ENCODE measurements around the gene HP1BP3.
"Not testable (repeated sequence)": the region's sequence is repeated elsewhere in the genome, so short reads cannot be mapped to it uniquely, and the experiment has no call there.

HP1BP3 gene

GRCh38 chr1:20726932-20727745 is 60.0 kb downstream of the HP1BP3 start:
- DNase-seq (ENCODE audit: low spot score) = no peak

- DNase-seq (ENCODE audit: low spot score) = no peak
Observed at GRCh38 chr1:20726118-20726911, 60.8 kb downstream of the HP1BP3 start.

GRCh38 chr1:20725189-20726117 is 61.7 kb downstream of the HP1BP3 start:
- DNase-seq (ENCODE audit: low spot score) = peak; percentile 59

GRCh38 chr1:20724364-20725188 is 62.5 kb downstream of the HP1BP3 start:
- DNase-seq (ENCODE audit: low spot score) = no peak

GRCh38 chr1:20723537-20724363 is 63.4 kb downstream of the HP1BP3 start:
- no peak for DNase-seq (ENCODE audit: low spot score)

- no peak for DNase-seq (ENCODE audit: low spot score)
Observed at GRCh38 chr1:20723159-20723536, 64.0 kb downstream of the HP1BP3 start.

GRCh38 chr1:20721117-20722061 is 65.7 kb downstream of the HP1BP3 start:
- DNase-seq (ENCODE audit: low spot score) = no peak

- no peak for DNase-seq (ENCODE audit: low spot score)
Observed at GRCh38 chr1:20720631-20721091, 66.4 kb downstream of the HP1BP3 start.

GRCh38 chr1:20719871-20720620 is 67.1 kb downstream of the HP1BP3 start:
- no peak for DNase-seq (ENCODE audit: low spot score)

- DNase-seq (ENCODE audit: low spot score) = no peak
Observed at GRCh38 chr1:20719261-20719660, 67.8 kb downstream of the HP1BP3 start.

- DNase-seq (ENCODE audit: low spot score) = not testable (repeated sequence)
Observed at GRCh38 chr1:20718343-20718882, 68.7 kb downstream of the HP1BP3 start.

- peak; percentile 91 for DNase-seq (ENCODE audit: low spot score)
Observed at GRCh38 chr1:20717452-20718342, 69.4 kb downstream of the HP1BP3 start, which contains the start of gene KIF17. KIF17 (minus strand) TSS chr1:20718007; CDS start chr1:20717706, 301 bp downstream.

- DNase-seq (ENCODE audit: low spot score) = no peak
Observed at GRCh38 chr1:20716232-20716631, 70.9 kb downstream of the HP1BP3 start.

- no peak for DNase-seq (ENCODE audit: low spot score)
Observed at GRCh38 chr1:20715406-20715805, 71.7 kb downstream of the HP1BP3 start.

- DNase-seq (ENCODE audit: low spot score) = no peak
Observed at GRCh38 chr1:20713440-20713839, 73.7 kb downstream of the HP1BP3 start.

GRCh38 chr1:20712215-20712577 is 74.9 kb downstream of the HP1BP3 start:
- DNase-seq (ENCODE audit: low spot score) = no peak
